ENCODE data around the gene RGMA.

The RGMA gene

GRCh38 chr15:93066834-93067648 is 22.0 kb downstream of the RGMA start:
- TF ChIP-seq GATA3 (IDR thresholded peaks at IDR 0.05; ENCODE audit: low read depth, low read length), result no peak
- no peak for TF ChIP-seq GATA2 (IDR thresholded peaks at IDR 0.05; ENCODE audit: low read depth, low read length)

GRCh38 chr15:93066224-93066681 is 22.8 kb downstream of the RGMA start:
- no peak for TF ChIP-seq GATA2 (IDR thresholded peaks at IDR 0.05; ENCODE audit: low read depth, low read length)
- no peak for TF ChIP-seq GATA3 (IDR thresholded peaks at IDR 0.05; ENCODE audit: low read depth, low read length)

- TF ChIP-seq GATA2 (IDR thresholded peaks at IDR 0.05; ENCODE audit: low read depth, low read length) (no peak), GATA3 (IDR thresholded peaks at IDR 0.05; ENCODE audit: low read depth, low read length) (no peak)
Observed at GRCh38 chr15:93065641-93066045, 23.4 kb downstream of the RGMA start.

- TF ChIP-seq GATA3 (IDR thresholded peaks at IDR 0.05; ENCODE audit: low read depth, low read length), result no peak
- no peak for TF ChIP-seq GATA2 (IDR thresholded peaks at IDR 0.05; ENCODE audit: low read depth, low read length)
Observed at GRCh38 chr15:93063796-93064690, 25.0 kb downstream of the RGMA start.

GRCh38 chr15:93063262-93063671 is 25.7 kb downstream of the RGMA start:
- TF ChIP-seq GATA2 (IDR thresholded peaks at IDR 0.05; ENCODE audit: low read depth, low read length) (no peak), GATA3 (IDR thresholded peaks at IDR 0.05; ENCODE audit: low read depth, low read length) (no peak)

GRCh38 chr15:93060336-93061248 is 28.4 kb downstream of the RGMA start:
- TF ChIP-seq GATA3 (IDR thresholded peaks at IDR 0.05; ENCODE audit: low read depth, low read length) (no peak), GATA2 (IDR thresholded peaks at IDR 0.05; ENCODE audit: low read depth, low read length) (no peak)

- TF ChIP-seq GATA2 (IDR thresholded peaks at IDR 0.05; ENCODE audit: low read depth, low read length), result no peak
- TF ChIP-seq GATA3 (IDR thresholded peaks at IDR 0.05; ENCODE audit: low read depth, low read length), result no peak
Observed at GRCh38 chr15:93059442-93059841, 29.6 kb downstream of the RGMA start.

- no peak for TF ChIP-seq GATA2 (IDR thresholded peaks at IDR 0.05; ENCODE audit: low read depth, low read length)
- no peak for TF ChIP-seq GATA3 (IDR thresholded peaks at IDR 0.05; ENCODE audit: low read depth, low read length)
Observed at GRCh38 chr15:93058904-93059427, 30.0 kb downstream of the RGMA start.

- TF ChIP-seq GATA3 (IDR thresholded peaks at IDR 0.05; ENCODE audit: low read depth, low read length) (no peak), GATA2 (IDR thresholded peaks at IDR 0.05; ENCODE audit: low read depth, low read length) (no peak)
Observed at GRCh38 chr15:93058128-93058527, 30.9 kb downstream of the RGMA start.

GRCh38 chr15:93057618-93058017 is 31.4 kb downstream of the RGMA start:
- TF ChIP-seq GATA3 (IDR thresholded peaks at IDR 0.05; ENCODE audit: low read depth, low read length) (no peak), GATA2 (IDR thresholded peaks at IDR 0.05; ENCODE audit: low read depth, low read length) (no peak)

GRCh38 chr15:93056836-93057235 is 32.2 kb downstream of the RGMA start:
- TF ChIP-seq GATA3 (IDR thresholded peaks at IDR 0.05; ENCODE audit: low read depth, low read length) (no peak), GATA2 (IDR thresholded peaks at IDR 0.05; ENCODE audit: low read depth, low read length) (no peak)

- no peak for TF ChIP-seq GATA3 (IDR thresholded peaks at IDR 0.05; ENCODE audit: low read depth, low read length)
- TF ChIP-seq GATA2 (IDR thresholded peaks at IDR 0.05; ENCODE audit: low read depth, low read length), result no peak
Observed at GRCh38 chr15:93055211-93055610, 33.8 kb downstream of the RGMA start.

All from SH-SY5Y (cell line).